Effector memory CD8-positive, alpha-beta T cell (primary cell): ENCODE data around the gene HAUS3.

Source experiments
- ATAC-seq: fragments of 150-1000 bp; cut with Tn5 transposase; replicated peaks from 2 replicates; pipeline ENCODE4 v1.10.0; 2021; ENCODE audit warnings: mild to moderate bottlenecking, moderate library complexity
- DNase-seq, 3 experiments: peaks; one replicate each; pipeline ENCODE4 v3.0.0; 2021
- H3K27ac Mint-ChIP-seq, 2 donors: one replicate each; pipeline ENCODE4 v1.8.0; 2022; ENCODE audit warnings: mild to moderate bottlenecking in 2 of 2, mixed read lengths in 2 of 2, moderate library complexity in 2 of 2
- H3K27me3 Mint-ChIP-seq, 2 donors: one replicate each; pipeline ENCODE4 v1.8.0; 2022; ENCODE audit warnings: mixed read lengths in 2 of 2
- H3K36me3 Mint-ChIP-seq: one replicate; pipeline ENCODE4 v1.8.0; 2022; ENCODE audit warnings: mild to moderate bottlenecking, moderate library complexity, mixed read lengths; ENCODE audit not compliant: insufficient read depth
- H3K4me1 Mint-ChIP-seq, 2 donors: one replicate each; pipeline ENCODE4 v1.8.0; 2022; ENCODE audit warnings: low read depth in 2 of 2, mixed read lengths in 2 of 2
- H3K4me3 Mint-ChIP-seq, 2 donors: one replicate each; pipeline ENCODE4 v1.8.0; 2022; ENCODE audit warnings: mild to moderate bottlenecking in 2 of 2, mixed read lengths in 2 of 2, moderate library complexity in 2 of 2
- H3K9me3 Mint-ChIP-seq, 2 donors: one replicate each; pipeline ENCODE4 v1.8.0; 2022; ENCODE audit warnings: mixed read lengths in 2 of 2

Gene HAUS3

GRCh38 chr4:2180410-2180809 lies 61.5 kb downstream of the HAUS3 start:
- Mint-ChIP-seq H3K27ac (no peak overlapping the region), H3K4me3 (no peak overlapping the region), H3K9me3 (no peaks in the 10 kb centered on the region), H3K4me1 (no peaks in the 10 kb centered on the region), H3K27me3 (no peaks in the 10 kb centered on the region), H3K36me3 (no peaks in the 10 kb centered on the region)
- DNase-seq, result no peak
- ATAC-seq, result no peak

DNA sequence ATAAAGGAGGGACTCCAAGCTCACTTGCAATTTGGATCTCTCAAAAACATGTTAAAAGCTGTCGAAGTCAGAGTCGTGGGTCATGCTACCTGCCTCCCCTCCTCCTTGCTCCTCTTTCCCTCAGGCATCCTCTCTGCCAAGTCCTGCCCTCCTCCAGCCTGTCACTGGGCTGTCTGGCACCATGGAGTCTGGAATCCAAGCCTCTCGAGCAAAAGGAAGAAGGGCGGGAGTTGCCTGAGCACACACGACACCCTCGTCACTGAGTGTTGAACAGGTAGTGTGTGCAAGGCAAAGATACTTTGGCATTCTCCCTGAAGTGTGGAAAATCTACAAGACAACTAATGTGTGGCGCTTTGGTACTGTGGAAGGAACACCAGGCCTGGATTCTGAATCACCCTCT lies 62.2 kb downstream of the HAUS3 start:
- no peak for DNase-seq
- Mint-ChIP-seq H3K36me3 (no peaks in the 10 kb centered on the region), H3K4me3 (no peak overlapping the region), H3K27me3 (no peaks in the 10 kb centered on the region), H3K27ac (no peak overlapping the region), H3K9me3 (no peaks in the 10 kb centered on the region), H3K4me1 (no peaks in the 10 kb centered on the region)
- no peak for ATAC-seq

- Mint-ChIP-seq H3K36me3 (no peaks in the 10 kb centered on the region), H3K4me3 (no peak overlapping the region), H3K27ac (no peak overlapping the region), H3K27me3 (no peaks in the 10 kb centered on the region), H3K4me1 (no peaks in the 10 kb centered on the region), H3K9me3 (no peaks in the 10 kb centered on the region)
- DNase-seq, result no peak
- ATAC-seq, result no peak
These were observed 62.9 kb downstream of the HAUS3 start for GRCh38 chr4:2178986-2179385.
